GM23338 (cell line): ENCODE results near the gene DNASE1L1. TPM values are rescaled to one million over a fixed set of nuclear protein-coding genes. Genes with fewer than 3 reads are reported as not detected.

Experiments used
- ATAC-seq: fragments of 200-7000 bp; cut with Tn5 transposase; 3 replicates; pipeline ENCODE4 v1.9.1; 2020
- DNase-seq: peaks from one replicate; pipeline ENCODE4 v3.0.0-alpha.2; 2015; ENCODE audit warnings: low spot score
- H2AFZ ChIP-seq: fragments of 200-600 bp; sonication (generic); 2 replicates; pipeline ENCODE4 v1.8.0; 2016; ENCODE audit warnings: antibody characterized with exemption, mild to moderate bottlenecking, moderate library complexity
- H3F3A ChIP-seq: fragments of 200-600 bp; sonication (generic); replicated peaks from 2 replicates; pipeline ENCODE4 v1.8.0; 2017; ENCODE audit warnings: antibody characterized with exemption, mixed run types, low read depth
- H3K27ac ChIP-seq: fragments of 200-600 bp; sonication (generic); 2 replicates; pipeline ENCODE4 v1.6.1; 2016; ENCODE audit warnings: low read depth
- H3K27me3 ChIP-seq: fragments of 200-600 bp; sonication (generic); 2 replicates; pipeline ENCODE4 v1.8.0; 2016; ENCODE audit warnings: mild to moderate bottlenecking, mixed run types, moderate library complexity; ENCODE audit not compliant: insufficient read depth
- H3K36me3 ChIP-seq: fragments of 200-600 bp; sonication (generic); 2 replicates; pipeline ENCODE4 v1.8.0; 2016; ENCODE audit warnings: mild to moderate bottlenecking; ENCODE audit not compliant: insufficient read depth
- H3K4me1 ChIP-seq: fragments of 200-600 bp; sonication (generic); 2 replicates; pipeline ENCODE4 v1.8.0; 2016; ENCODE audit warnings: mild to moderate bottlenecking, moderate library complexity; ENCODE audit not compliant: insufficient read depth
- H3K4me2 ChIP-seq: fragments of 200-600 bp; sonication (generic); 2 replicates; pipeline ENCODE4 v1.7.1; 2017; ENCODE audit warnings: mixed run types
- H3K4me3 ChIP-seq: fragments of 200-600 bp; sonication (generic); 2 replicates; pipeline ENCODE4 v1.6.1; 2016; ENCODE audit warnings: mixed run types
- H3K79me2 ChIP-seq: fragments of 200-600 bp; sonication (generic); replicated peaks from 2 replicates; pipeline ENCODE4 v1.8.0; 2017; ENCODE audit warnings: mild to moderate bottlenecking; ENCODE audit not compliant: insufficient read depth
- H3K9me2 ChIP-seq: fragments of 200-600 bp; sonication (generic); 2 replicates; pipeline ENCODE4 v1.8.0; 2017; ENCODE audit not compliant: insufficient read depth
- H4K20me1 ChIP-seq: fragments of 200-600 bp; sonication (generic); replicated peaks from 2 replicates; pipeline ENCODE4 v1.8.0; 2017; ENCODE audit warnings: mild to moderate bottlenecking; ENCODE audit not compliant: insufficient read depth
- H3K27ac Mint-ChIP-seq: 2 replicates; pipeline ENCODE4 v1.8.0; 2020; ENCODE audit warnings: inconsistent platforms, mild to moderate bottlenecking, moderate library complexity, mixed read lengths
- H3K27me3 Mint-ChIP-seq: 3 replicates; pipeline ENCODE4 v1.8.0; 2022; ENCODE audit warnings: low read depth, mild to moderate bottlenecking, moderate library complexity, mixed read lengths, inconsistent platforms; ENCODE audit not compliant: insufficient read depth, poor library complexity
- H3K36me3 Mint-ChIP-seq: 3 replicates; pipeline ENCODE4 v1.8.0; 2021; ENCODE audit warnings: low read depth, mild to moderate bottlenecking, inconsistent platforms, moderate library complexity, mixed read lengths
- H3K4me1 Mint-ChIP-seq: 3 replicates; pipeline ENCODE4 v1.8.0; 2020; ENCODE audit warnings: mild to moderate bottlenecking, inconsistent platforms, mixed read lengths
- H3K4me3 Mint-ChIP-seq: 3 replicates; pipeline ENCODE4 v1.8.0; 2021; ENCODE audit warnings: moderate library complexity, mild to moderate bottlenecking, inconsistent platforms, mixed read lengths
- H3K9me3 Mint-ChIP-seq: 3 replicates; pipeline ENCODE4 v1.8.0; 2020; ENCODE audit warnings: moderate library complexity, mild to moderate bottlenecking, inconsistent platforms, mixed read lengths
- CREB1 ChIP-seq: fragments of 250-450 bp; sonication (Bioruptor Pico); IDR thresholded peaks from 2 replicates; pipeline ENCODE4 v1.5.0; 2020; ENCODE audit warnings: low read depth, mild to moderate bottlenecking, moderate library complexity
- CTCF ChIP-seq, 2 experiments: fragments of 200-600 bp in 1 of 2; sonication (generic) in 1 of 2; conservative IDR thresholded peaks; 2 replicates each; pipeline versions ENCODE4 v1.5.1 to v1.6.1; 2016 to 2017; ENCODE audit warnings: antibody characterized with exemption in 2 of 2, low read depth in 2 of 2, mild to moderate bottlenecking in 2 of 2, moderate library complexity in 1 of 2
- ETS1 ChIP-seq: IDR thresholded peaks from 2 replicates; pipeline ENCODE4 v1.6.1; 2016; ENCODE audit warnings: antibody characterized with exemption
- EZH2 ChIP-seq: fragments of 200-600 bp; sonication (generic); IDR thresholded peaks from one replicate; pipeline ENCODE4 v1.8.0; 2017; ENCODE audit warnings: antibody characterized with exemption, mild to moderate bottlenecking, low read depth; ENCODE audit not compliant: unreplicated experiment
- EZH2phosphoT487 ChIP-seq: fragments of 200-600 bp; sonication (generic); IDR thresholded peaks from one replicate; pipeline ENCODE4 v1.8.1; 2018; ENCODE audit warnings: antibody characterized with exemption; ENCODE audit not compliant: unreplicated experiment
- JUNB ChIP-seq: IDR thresholded peaks from one replicate; pipeline ENCODE4 v1.6.1; 2016; ENCODE audit warnings: antibody characterized with exemption; ENCODE audit not compliant: unreplicated experiment
- NANOG ChIP-seq: IDR thresholded peaks from 2 replicates; pipeline ENCODE4 v1.6.1; 2016; ENCODE audit warnings: antibody characterized with exemption, borderline replicate concordance
- POLR2AphosphoS5 ChIP-seq: IDR thresholded peaks from 2 replicates; pipeline ENCODE4 v1.6.1; 2016; ENCODE audit warnings: antibody characterized with exemption, low read depth
- STAT1 ChIP-seq: IDR thresholded peaks from one replicate; pipeline ENCODE4 v1.6.1; 2016; ENCODE audit warnings: antibody characterized with exemption; ENCODE audit not compliant: unreplicated experiment
- ZNF114 ChIP-seq: fragments of 250-450 bp; sonication (Bioruptor Pico); IDR thresholded peaks from 2 replicates; pipeline ENCODE4 v1.5.0; 2020; ENCODE audit warnings: mild to moderate bottlenecking, moderate library complexity
- ZNF331 ChIP-seq: fragments of 250-450 bp; sonication (Bioruptor Pico); IDR thresholded peaks from 2 replicates; pipeline ENCODE4 v1.5.0; 2020; ENCODE audit warnings: low read depth, mild to moderate bottlenecking, moderate library complexity
- polyA plus RNA-seq: library from polyadenylated mRNA; unstranded; fragments of >200 nt; fragmentation: Nextera tagmentation; extraction: Ambion mirVana; gene quantifications from 2 replicates; pipeline ENCODE4 v1.2.1, GENCODE V29; 2016
- total RNA-seq: library from RNA; depleted of rRNA; stranded (reverse); fragments of >200 nt; shearing (Covaris generic); gene quantifications from 2 replicates; pipeline ENCODE4 v1.2.3, GENCODE V29; 2014
- TF ChIP-seq, protein P1 (sequence below): fragments of 250-450 bp; sonication (Bioruptor Pico); IDR thresholded peaks from 2 replicates; pipeline ENCODE4 v1.5.0; 2020; ENCODE audit warnings: mild to moderate bottlenecking, moderate library complexity
- TF ChIP-seq, protein P2 (sequence below): IDR thresholded peaks from one replicate; pipeline ENCODE4 v1.6.1; 2018; ENCODE audit warnings: antibody characterized with exemption; ENCODE audit not compliant: unreplicated experiment

DNASE1L1 gene
- total and polyA plus RNA-seq, 2 experiments from 2014 or later: 3.3 to 16.1 TPM

DNA sequence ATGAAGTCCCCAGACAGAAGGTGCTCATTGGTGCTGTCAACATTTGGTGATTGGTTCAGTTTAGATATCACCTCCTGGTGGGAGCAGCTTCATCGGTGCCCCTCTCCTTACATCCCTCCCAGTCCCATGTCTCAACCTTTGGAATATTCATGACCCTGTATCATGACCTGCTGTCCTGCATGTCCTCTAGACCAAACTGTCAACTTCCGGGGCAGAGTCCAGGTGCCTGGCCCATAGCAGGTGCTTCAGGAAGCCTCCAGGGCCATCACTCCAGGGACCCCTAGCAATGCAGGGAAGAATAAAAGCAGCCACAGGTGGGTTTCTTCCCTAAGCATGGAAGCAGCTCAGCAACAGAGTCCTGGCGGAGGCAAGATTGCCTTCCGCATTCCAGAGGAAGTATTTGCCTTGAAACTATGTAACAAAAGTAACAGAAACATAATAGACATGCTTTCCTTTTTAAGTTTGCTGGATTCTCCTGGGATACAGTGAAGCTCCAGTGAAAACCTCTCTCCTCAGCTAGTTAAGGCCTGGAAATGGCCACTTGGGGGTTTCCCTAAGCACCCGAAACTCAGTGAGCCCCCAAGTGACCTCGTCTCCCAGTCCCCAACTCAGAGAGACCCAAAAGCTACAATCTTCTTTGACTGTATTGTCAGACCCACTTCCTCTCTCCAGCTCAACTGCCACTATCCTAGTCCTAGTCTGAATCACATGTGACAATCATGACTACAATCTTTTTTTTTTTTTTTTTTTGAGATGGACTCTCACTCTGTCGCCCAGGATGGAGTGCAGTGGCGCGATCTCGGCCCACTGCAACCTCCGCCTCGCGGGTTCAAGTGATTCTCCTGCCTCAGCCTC lies 18.1 kb upstream of the DNASE1L1 start:
- TF ChIP-seq NANOG (no peak), CTCF (conservative IDR thresholded peaks at IDR 0.05; ENCODE audit: low read depth in 2 of 2) (no peak), ETS1 (no peak), EZH2 (no peak), POLR2AphosphoS5 (no peak), CREB1 (no peak), JUNB (no peak), ZNF331 (CRISPR knock-in tag) (no peak), ZNF114 (CRISPR knock-in tag) (no peak), STAT1 (no peak), EZH2phosphoT487 (no peak)
- TF ChIP-seq, protein P1, sequence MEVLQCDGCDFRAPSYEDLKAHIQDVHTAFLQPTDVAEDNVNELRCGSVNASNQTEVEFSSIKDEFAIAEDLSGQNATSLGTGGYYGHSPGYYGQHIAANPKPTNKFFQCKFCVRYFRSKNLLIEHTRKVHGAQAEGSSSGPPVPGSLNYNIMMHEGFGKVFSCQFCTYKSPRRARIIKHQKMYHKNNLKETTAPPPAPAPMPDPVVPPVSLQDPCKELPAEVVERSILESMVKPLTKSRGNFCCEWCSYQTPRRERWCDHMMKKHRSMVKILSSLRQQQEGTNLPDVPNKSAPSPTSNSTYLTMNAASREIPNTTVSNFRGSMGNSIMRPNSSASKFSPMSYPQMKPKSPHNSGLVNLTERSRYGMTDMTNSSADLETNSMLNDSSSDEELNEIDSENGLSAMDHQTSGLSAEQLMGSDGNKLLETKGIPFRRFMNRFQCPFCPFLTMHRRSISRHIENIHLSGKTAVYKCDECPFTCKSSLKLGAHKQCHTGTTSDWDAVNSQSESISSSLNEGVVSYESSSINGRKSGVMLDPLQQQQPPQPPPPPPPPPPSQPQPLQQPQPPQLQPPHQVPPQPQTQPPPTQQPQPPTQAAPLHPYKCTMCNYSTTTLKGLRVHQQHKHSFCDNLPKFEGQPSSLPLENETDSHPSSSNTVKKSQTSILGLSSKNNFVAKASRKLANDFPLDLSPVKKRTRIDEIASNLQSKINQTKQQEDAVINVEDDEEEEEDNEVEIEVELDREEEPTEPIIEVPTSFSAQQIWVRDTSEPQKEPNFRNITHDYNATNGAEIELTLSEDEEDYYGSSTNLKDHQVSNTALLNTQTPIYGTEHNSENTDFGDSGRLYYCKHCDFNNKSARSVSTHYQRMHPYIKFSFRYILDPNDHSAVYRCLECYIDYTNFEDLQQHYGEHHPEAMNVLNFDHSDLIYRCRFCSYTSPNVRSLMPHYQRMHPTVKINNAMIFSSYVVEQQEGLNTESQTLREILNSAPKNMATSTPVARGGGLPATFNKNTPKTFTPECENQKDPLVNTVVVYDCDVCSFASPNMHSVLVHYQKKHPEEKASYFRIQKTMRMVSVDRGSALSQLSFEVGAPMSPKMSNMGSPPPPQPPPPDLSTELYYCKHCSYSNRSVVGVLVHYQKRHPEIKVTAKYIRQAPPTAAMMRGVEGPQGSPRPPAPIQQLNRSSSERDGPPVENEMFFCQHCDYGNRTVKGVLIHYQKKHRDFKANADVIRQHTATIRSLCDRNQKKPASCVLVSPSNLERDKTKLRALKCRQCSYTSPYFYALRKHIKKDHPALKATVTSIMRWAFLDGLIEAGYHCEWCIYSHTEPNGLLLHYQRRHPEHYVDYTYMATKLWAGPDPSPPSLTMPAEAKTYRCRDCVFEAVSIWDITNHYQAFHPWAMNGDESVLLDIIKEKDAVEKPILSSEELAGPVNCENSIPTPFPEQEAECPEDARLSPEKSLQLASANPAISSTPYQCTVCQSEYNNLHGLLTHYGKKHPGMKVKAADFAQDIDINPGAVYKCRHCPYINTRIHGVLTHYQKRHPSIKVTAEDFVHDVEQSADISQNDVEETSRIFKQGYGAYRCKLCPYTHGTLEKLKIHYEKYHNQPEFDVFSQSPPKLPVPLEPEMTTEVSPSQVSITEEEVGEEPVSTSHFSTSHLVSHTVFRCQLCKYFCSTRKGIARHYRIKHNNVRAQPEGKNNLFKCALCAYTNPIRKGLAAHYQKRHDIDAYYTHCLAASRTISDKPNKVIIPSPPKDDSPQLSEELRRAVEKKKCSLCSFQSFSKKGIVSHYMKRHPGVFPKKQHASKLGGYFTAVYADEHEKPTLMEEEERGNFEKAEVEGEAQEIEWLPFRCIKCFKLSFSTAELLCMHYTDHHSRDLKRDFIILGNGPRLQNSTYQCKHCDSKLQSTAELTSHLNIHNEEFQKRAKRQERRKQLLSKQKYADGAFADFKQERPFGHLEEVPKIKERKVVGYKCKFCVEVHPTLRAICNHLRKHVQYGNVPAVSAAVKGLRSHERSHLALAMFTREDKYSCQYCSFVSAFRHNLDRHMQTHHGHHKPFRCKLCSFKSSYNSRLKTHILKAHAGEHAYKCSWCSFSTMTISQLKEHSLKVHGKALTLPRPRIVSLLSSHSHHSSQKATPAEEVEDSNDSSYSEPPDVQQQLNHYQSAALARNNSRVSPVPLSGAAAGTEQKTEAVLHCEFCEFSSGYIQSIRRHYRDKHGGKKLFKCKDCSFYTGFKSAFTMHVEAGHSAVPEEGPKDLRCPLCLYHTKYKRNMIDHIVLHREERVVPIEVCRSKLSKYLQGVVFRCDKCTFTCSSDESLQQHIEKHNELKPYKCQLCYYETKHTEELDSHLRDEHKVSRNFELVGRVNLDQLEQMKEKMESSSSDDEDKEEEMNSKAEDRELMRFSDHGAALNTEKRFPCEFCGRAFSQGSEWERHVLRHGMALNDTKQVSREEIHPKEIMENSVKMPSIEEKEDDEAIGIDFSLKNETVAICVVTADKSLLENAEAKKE: no peak
- TF ChIP-seq, protein P2, sequence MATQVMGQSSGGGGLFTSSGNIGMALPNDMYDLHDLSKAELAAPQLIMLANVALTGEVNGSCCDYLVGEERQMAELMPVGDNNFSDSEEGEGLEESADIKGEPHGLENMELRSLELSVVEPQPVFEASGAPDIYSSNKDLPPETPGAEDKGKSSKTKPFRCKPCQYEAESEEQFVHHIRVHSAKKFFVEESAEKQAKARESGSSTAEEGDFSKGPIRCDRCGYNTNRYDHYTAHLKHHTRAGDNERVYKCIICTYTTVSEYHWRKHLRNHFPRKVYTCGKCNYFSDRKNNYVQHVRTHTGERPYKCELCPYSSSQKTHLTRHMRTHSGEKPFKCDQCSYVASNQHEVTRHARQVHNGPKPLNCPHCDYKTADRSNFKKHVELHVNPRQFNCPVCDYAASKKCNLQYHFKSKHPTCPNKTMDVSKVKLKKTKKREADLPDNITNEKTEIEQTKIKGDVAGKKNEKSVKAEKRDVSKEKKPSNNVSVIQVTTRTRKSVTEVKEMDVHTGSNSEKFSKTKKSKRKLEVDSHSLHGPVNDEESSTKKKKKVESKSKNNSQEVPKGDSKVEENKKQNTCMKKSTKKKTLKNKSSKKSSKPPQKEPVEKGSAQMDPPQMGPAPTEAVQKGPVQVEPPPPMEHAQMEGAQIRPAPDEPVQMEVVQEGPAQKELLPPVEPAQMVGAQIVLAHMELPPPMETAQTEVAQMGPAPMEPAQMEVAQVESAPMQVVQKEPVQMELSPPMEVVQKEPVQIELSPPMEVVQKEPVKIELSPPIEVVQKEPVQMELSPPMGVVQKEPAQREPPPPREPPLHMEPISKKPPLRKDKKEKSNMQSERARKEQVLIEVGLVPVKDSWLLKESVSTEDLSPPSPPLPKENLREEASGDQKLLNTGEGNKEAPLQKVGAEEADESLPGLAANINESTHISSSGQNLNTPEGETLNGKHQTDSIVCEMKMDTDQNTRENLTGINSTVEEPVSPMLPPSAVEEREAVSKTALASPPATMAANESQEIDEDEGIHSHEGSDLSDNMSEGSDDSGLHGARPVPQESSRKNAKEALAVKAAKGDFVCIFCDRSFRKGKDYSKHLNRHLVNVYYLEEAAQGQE: no peak
- no peak overlapping the region for H2AFZ ChIP-seq
- DNase-seq (no peak), ATAC-seq (no peak)
- no peak overlapping the region for H3K27ac ChIP-seq
- H4K20me1 ChIP-seq: no peaks in the 10 kb centered on the region
- H3K27me3 ChIP-seq: no peaks in the 10 kb centered on the region
- no peak overlapping the region for H3K4me3 Mint-ChIP-seq
- H3K36me3 Mint-ChIP-seq: peaks cover 5% of the 10 kb centered on the region; the same call in 2 of the 3 replicates
- H3K4me1 ChIP-seq: no peaks in the 10 kb centered on the region; the same call in 1 of the 2 replicates
- H3K4me2 ChIP-seq: no peak overlapping the region
- H3K4me1 Mint-ChIP-seq: peaks cover 15% of the 10 kb centered on the region
- no peak overlapping the region for H3K4me3 ChIP-seq
- H3K79me2 ChIP-seq: peaks cover 11% of the 10 kb centered on the region
- no peaks in the 10 kb centered on the region for H3K9me3 Mint-ChIP-seq
- no peaks in the 10 kb centered on the region for H3F3A ChIP-seq
- H3K27me3 Mint-ChIP-seq: peaks cover 4% of the 10 kb centered on the region
- H3K9me2 ChIP-seq: no peaks in the 10 kb centered on the region
- no peaks in the 10 kb centered on the region for H3K36me3 ChIP-seq
- H3K27ac Mint-ChIP-seq: no peak overlapping the region
